Measurements from ENCODE around the gene TMC3. TPM values are rescaled to one million over a fixed set of nuclear protein-coding genes. Genes with fewer than 3 reads are reported as not detected.

TMC3 gene
- total RNA-seq, 2 experiments from 2014 or later, result not detected

GRCh38 chr15:81400640-81401236 is 26.7 kb upstream of the TMC3 start:
- Mint-ChIP-seq H3K27me3 (ENCODE audit: low read depth) (no peaks in the 10 kb centered on the region), H3K9me3 (no peaks in the 10 kb centered on the region), H3K27ac (no peak overlapping the region), H3K4me3 (no peak overlapping the region), H3K36me3 (ENCODE audit: low read depth) (no peaks in the 10 kb centered on the region), H3K4me1 (ENCODE audit: low read depth) (no peaks in the 10 kb centered on the region)
- intact Hi-C loops (cut with micrococcal nuclease), result loop anchor here (1.0 to 2.0 kb wide), 5 partner anchors 64 to 294 kb away; no protein-coding TSS in a partner anchor
- no peak for DNase-seq
- CTCF ChIA-PET, result interaction anchor here (0.5 to 8.0 kb wide), 11 partner anchors 10 to 1453 kb away, joined by 3 to 98 read pairs (median 4); no protein-coding TSS in a partner anchor

GRCh38 chr15:81398910-81399551 is 25.0 kb upstream of the TMC3 start:
- no peaks in the 10 kb centered on the region for H3K4me1 Mint-ChIP-seq (ENCODE audit: low read depth)
- H3K27me3 Mint-ChIP-seq (ENCODE audit: low read depth), result no peaks in the 10 kb centered on the region
- no peak overlapping the region for H3K27ac Mint-ChIP-seq
- no peaks in the 10 kb centered on the region for H3K36me3 Mint-ChIP-seq (ENCODE audit: low read depth)
- DNase-seq, result no peak
- CTCF ChIA-PET, result interaction anchor here (0.6 to 8.0 kb wide), 8 partner anchors 8 to 439 kb away, joined by 3 to 98 read pairs (median 4); no protein-coding TSS in a partner anchor
- intact Hi-C loops (cut with micrococcal nuclease), result no loop called here
- H3K4me3 Mint-ChIP-seq, result no peak overlapping the region
- no peaks in the 10 kb centered on the region for H3K9me3 Mint-ChIP-seq

DNA sequence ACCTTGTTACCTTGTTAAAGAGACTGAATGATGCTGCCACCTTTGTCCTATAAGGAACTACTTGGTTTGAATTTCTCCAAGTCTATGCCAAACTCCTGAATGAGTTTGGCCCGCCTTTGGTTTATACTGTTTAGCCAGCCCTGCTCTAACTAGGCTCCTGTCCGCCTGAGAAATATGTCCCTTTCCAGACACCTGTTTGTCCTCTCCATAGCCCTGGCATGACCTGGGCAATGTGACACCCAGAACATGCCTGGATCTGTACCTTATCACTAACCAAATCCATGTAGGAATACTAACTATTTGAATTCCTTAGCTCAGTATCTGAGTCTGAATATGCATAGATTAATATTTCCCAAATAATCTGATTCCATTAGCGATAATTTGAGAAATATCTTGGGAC is 24.4 kb upstream of the TMC3 start:
- Mint-ChIP-seq H3K27me3 (ENCODE audit: low read depth) (no peaks in the 10 kb centered on the region), H3K36me3 (ENCODE audit: low read depth) (no peaks in the 10 kb centered on the region), H3K27ac (no peak overlapping the region), H3K4me1 (ENCODE audit: low read depth) (no peaks in the 10 kb centered on the region), H3K9me3 (no peaks in the 10 kb centered on the region), H3K4me3 (no peak overlapping the region)
- CTCF ChIA-PET, result interaction anchor here (1.4 to 8.0 kb wide), 4 partner anchors 9 to 131 kb away, joined by 4 to 98 read pairs (median 40); no protein-coding TSS in a partner anchor
- no peak for DNase-seq
- intact Hi-C loops (cut with micrococcal nuclease), result no loop called here

- Mint-ChIP-seq H3K4me1 (ENCODE audit: low read depth) (no peaks in the 10 kb centered on the region), H3K36me3 (ENCODE audit: low read depth) (no peaks in the 10 kb centered on the region), H3K4me3 (no peak overlapping the region), H3K27me3 (ENCODE audit: low read depth) (no peaks in the 10 kb centered on the region), H3K9me3 (no peaks in the 10 kb centered on the region), H3K27ac (no peak overlapping the region)
- DNase-seq, result no peak
- CTCF ChIA-PET, result interaction anchor here (0.5 to 2.1 kb wide), 4 partner anchors 15 to 414 kb away, joined by 3 to 10 read pairs (median 6); no protein-coding TSS in a partner anchor
- intact Hi-C loops (cut with micrococcal nuclease), result no loop called here
Measured at GRCh38 chr15:81394603-81395002, 20.6 kb upstream of the TMC3 start.

GRCh38 chr15:81391657-81392056 is 17.6 kb upstream of the TMC3 start:
- intact Hi-C loops (cut with micrococcal nuclease), result no loop called here
- Mint-ChIP-seq H3K9me3 (no peaks in the 10 kb centered on the region), H3K27me3 (ENCODE audit: low read depth) (no peaks in the 10 kb centered on the region), H3K4me1 (ENCODE audit: low read depth) (no peaks in the 10 kb centered on the region), H3K4me3 (no peak overlapping the region), H3K36me3 (ENCODE audit: low read depth) (no peaks in the 10 kb centered on the region), H3K27ac (no peak overlapping the region)
- CTCF ChIA-PET, result no interaction called here
- no peak for DNase-seq

DNA sequence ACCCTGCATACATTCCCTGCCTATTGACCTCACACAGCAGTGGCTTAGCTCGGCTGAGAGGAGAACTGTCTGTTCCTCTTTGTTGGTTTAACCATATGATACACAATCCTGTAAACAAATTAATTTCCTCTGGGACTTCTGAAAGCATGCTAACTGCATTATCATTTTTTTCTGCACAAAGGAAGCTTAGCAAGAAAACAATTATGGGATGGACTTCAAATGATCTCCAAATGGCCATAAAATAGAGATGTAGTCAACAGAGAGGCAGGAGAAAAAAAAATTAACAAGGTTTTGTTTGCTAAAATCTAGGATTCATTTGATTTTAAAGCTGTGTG is 14.4 kb upstream of the TMC3 start:
- no peak overlapping the region for H3K4me3 Mint-ChIP-seq
- CTCF ChIA-PET, result interaction anchor here (0.9 to 2.2 kb wide), 2 partner anchors 113 to 122 kb away, joined by 3 to 7 read pairs; no protein-coding TSS in a partner anchor
- intact Hi-C loops (cut with micrococcal nuclease), result no loop called here

GRCh38 chr15:81387621-81388435 is 13.8 kb upstream of the TMC3 start:
- no peak for DNase-seq
- Mint-ChIP-seq H3K27ac (no peak overlapping the region), H3K9me3 (no peaks in the 10 kb centered on the region), H3K36me3 (ENCODE audit: low read depth) (peaks cover 3% of the 10 kb centered on the region), H3K4me3 (no peak overlapping the region), H3K4me1 (ENCODE audit: low read depth) (no peaks in the 10 kb centered on the region), H3K27me3 (ENCODE audit: low read depth) (no peaks in the 10 kb centered on the region)
- CTCF ChIA-PET, result interaction anchor here (0.9 to 2.2 kb wide), 2 partner anchors 113 to 122 kb away, joined by 3 to 7 read pairs; no protein-coding TSS in a partner anchor
- intact Hi-C loops (cut with micrococcal nuclease), result no loop called here

More for the DNA sequence above, 14.4 kb upstream of the TMC3 start:
- DNase-seq, result no peak
- no peaks in the 10 kb centered on the region for H3K9me3 Mint-ChIP-seq
- no peaks in the 10 kb centered on the region for H3K27me3 Mint-ChIP-seq (ENCODE audit: low read depth)
- H3K27ac Mint-ChIP-seq, result no peak overlapping the region
- no peaks in the 10 kb centered on the region for H3K4me1 Mint-ChIP-seq (ENCODE audit: low read depth)
- H3K36me3 Mint-ChIP-seq (ENCODE audit: low read depth), result peaks cover 3% of the 10 kb centered on the region

DNA sequence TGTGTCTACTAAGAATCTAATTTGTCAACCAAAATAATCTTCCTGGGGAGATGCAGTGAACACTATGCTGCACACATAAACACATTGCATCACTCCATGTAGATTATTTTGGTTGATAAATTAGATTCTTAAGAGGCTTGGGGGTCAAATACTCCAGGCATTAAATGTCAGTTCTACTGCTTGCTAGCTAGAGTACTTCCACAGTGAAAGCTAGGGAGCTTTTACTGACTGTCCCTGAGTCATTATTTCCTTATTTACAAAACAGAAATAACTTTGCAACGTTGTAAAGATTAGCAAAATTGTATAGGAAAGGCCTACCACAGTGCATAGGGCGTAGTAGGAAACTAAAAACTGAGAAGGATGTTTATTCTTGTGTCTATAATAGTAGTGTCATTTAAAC is 12.9 kb upstream of the TMC3 start:
- Mint-ChIP-seq H3K27ac (no peak overlapping the region), H3K4me1 (ENCODE audit: low read depth) (no peaks in the 10 kb centered on the region), H3K27me3 (ENCODE audit: low read depth) (no peaks in the 10 kb centered on the region)

GRCh38 chr15:81385721-81386076 is 11.7 kb upstream of the TMC3 start:
- no peak for DNase-seq
- Mint-ChIP-seq H3K9me3 (no peaks in the 10 kb centered on the region), H3K4me3 (no peak overlapping the region), H3K36me3 (ENCODE audit: low read depth) (peaks cover 3% of the 10 kb centered on the region), H3K27ac (no peak overlapping the region), H3K4me1 (ENCODE audit: low read depth) (no peaks in the 10 kb centered on the region), H3K27me3 (ENCODE audit: low read depth) (no peaks in the 10 kb centered on the region)
- intact Hi-C loops (cut with micrococcal nuclease), result no loop called here
- CTCF ChIA-PET, result no interaction called here

More for the DNA sequence above, 12.9 kb upstream of the TMC3 start:
- DNase-seq, result no peak
- intact Hi-C loops (cut with micrococcal nuclease), result no loop called here
- Mint-ChIP-seq H3K36me3 (ENCODE audit: low read depth) (peaks cover 3% of the 10 kb centered on the region), H3K4me3 (no peak overlapping the region), H3K9me3 (no peaks in the 10 kb centered on the region)
- CTCF ChIA-PET, result interaction anchor here (2.2 kb wide), 1 partner anchor 121 kb away, joined by 7 read pairs; no protein-coding TSS in a partner anchor

DNA sequence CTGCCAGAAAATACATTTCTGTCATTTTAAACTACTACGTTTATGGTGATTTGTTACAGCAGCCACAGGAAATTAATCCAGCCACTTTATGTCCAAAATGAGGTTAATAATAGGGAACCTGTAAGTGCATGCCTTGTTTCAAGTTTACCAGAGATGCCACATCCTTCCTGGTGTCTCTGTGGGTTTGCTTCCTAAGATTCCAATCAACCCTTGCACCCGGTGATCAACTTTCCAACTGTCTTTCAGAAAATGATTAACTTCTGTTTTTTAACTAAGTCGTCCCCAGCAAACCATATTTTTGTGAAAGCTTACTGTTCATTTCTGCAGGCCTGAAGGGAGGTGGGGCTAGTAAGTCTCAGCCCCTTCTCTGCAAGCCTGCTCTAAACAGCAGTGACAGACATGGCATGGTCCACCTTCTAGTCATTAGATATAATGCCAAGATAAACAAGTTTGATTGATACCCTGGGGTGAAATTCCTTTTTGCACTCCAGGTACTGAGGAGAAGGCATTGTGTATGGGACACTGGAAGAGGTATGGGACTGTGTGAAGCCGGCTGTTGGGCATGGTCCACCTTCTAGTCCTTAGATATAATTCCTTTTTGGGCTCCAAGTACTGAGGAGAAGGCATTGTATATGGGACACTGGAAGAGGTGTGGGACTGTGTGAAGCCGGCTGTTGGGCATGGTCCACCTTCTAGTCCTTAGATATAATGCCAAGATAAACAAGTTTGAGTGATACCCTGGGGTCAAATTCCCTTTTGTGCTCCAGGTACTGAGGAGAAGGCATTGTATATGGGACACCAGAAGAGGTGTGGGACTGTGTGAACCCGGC is 11.1 kb upstream of the TMC3 start:
- H3K9me3 Mint-ChIP-seq, result no peaks in the 10 kb centered on the region
- H3K36me3 Mint-ChIP-seq (ENCODE audit: low read depth), result peaks cover 3% of the 10 kb centered on the region
- H3K4me1 Mint-ChIP-seq (ENCODE audit: low read depth), result peaks cover 4% of the 10 kb centered on the region
- no peaks in the 10 kb centered on the region for H3K27me3 Mint-ChIP-seq (ENCODE audit: low read depth)
- intact Hi-C loops (cut with micrococcal nuclease), result no loop called here
- no peak overlapping the region for H3K4me3 Mint-ChIP-seq
- no peak overlapping the region for H3K27ac Mint-ChIP-seq
- DNase-seq, result no peak
- CTCF ChIA-PET, result no interaction called here

- CTCF ChIA-PET, result no interaction called here
- H3K9me3 Mint-ChIP-seq, result no peaks in the 10 kb centered on the region
- intact Hi-C loops (cut with micrococcal nuclease), result no loop called here
- peaks cover 4% of the 10 kb centered on the region for H3K4me1 Mint-ChIP-seq (ENCODE audit: low read depth)
- no peaks in the 10 kb centered on the region for H3K27me3 Mint-ChIP-seq (ENCODE audit: low read depth)
- peaks cover 3% of the 10 kb centered on the region for H3K36me3 Mint-ChIP-seq (ENCODE audit: low read depth)
- H3K27ac Mint-ChIP-seq, result no peak overlapping the region
- no peak for DNase-seq
- H3K4me3 Mint-ChIP-seq, result no peak overlapping the region
Measured at GRCh38 chr15:81381720-81382119, 7.7 kb upstream of the TMC3 start.

GRCh38 chr15:81380668-81381067 is 6.7 kb upstream of the TMC3 start:
- Mint-ChIP-seq H3K4me3 (no peak overlapping the region), H3K4me1 (ENCODE audit: low read depth) (peaks cover 4% of the 10 kb centered on the region), H3K27ac (no peak overlapping the region), H3K36me3 (ENCODE audit: low read depth) (peaks cover 3% of the 10 kb centered on the region), H3K9me3 (no peaks in the 10 kb centered on the region), H3K27me3 (ENCODE audit: low read depth) (no peaks in the 10 kb centered on the region)
- CTCF ChIA-PET, result interaction anchor here (0.6 to 1.6 kb wide), 3 partner anchors 19 to 119 kb away, joined by 3 to 6 read pairs (median 3); no protein-coding TSS in a partner anchor
- DNase-seq, result no peak
- intact Hi-C loops (cut with micrococcal nuclease), result no loop called here

All from activated naive CD4-positive, alpha-beta T cell treated with anti-CD3 and anti-CD28 coated beads for 36 hours (primary cell).